Tongue (tissue), 2 donors: ENCODE data around the gene SYT13. TPM values are rescaled to one million over a fixed set of nuclear protein-coding genes. Genes with fewer than 3 reads are reported as not detected.

Source experiments
- DNase-seq: peaks from one replicate; pipeline ENCODE4 v3.0.0-alpha.2; 2015
- total RNA-seq: library from RNA; depleted of rRNA; stranded (reverse); fragments of >200 nt; gene quantifications from one replicate; pipeline ENCODE4 v1.2.3, GENCODE V29; 2014

The SYT13 gene
- total RNA-seq, 1 donor from 2014 or later: 1.5 TPM

DNA sequence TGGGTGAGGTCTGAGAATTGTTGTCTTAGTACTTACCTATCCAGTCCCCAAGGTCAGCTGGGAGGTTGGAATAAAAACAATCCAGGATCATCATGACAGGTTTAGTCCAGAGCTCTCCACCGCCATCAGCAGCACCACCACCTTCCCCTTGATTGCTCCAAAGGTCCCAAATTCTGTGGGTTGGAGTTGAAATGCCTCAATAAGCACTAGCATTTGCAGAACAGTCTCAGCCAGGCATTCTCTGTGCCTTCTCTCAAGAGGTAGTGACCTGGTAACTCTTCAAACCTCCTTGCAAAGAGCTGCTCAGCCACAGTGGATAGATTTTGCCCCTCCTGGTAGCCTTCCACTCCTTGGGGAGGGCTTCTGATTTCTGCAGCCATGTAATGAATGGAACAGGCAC is 70.1 kb downstream of the SYT13 start:
- DNase-seq: no peak

DNA sequence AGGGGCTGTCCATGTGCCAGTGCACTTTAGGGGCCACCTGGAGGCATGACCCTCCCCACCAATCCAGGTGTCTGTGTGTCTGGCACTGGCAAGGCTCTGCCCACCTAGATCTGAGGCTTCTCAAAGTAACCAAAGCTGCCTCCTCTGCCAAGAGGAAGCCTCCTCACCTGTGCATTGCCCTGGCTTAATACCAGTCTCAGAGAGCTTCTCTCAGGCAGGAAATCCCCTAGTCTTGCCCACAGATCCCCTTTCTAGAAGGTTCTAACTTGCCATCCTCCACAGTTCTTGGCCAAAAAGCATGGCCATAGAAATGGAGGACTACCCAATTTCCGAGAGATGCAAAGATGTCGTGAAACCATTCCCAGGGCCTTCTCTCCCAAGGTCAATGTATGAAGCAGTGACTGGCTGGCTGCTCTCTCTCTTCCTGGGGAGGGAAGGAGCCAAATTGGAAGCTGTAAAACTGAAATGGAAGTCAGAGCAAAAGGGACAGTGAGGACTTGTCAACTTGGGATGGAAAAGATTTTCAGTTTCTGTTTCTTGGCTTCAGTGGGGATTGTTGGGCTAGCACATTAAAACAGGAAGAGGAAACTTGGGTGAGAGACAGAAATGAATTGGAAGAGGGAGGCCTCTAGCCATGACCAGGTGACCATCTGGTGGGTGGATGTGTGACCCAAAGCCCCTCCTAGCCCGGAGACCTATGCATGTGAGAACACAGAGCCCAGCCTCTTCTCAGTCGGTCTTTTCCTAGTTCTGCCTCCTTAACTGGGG is 70.9 kb downstream of the SYT13 start:
- no peak for DNase-seq

DNA sequence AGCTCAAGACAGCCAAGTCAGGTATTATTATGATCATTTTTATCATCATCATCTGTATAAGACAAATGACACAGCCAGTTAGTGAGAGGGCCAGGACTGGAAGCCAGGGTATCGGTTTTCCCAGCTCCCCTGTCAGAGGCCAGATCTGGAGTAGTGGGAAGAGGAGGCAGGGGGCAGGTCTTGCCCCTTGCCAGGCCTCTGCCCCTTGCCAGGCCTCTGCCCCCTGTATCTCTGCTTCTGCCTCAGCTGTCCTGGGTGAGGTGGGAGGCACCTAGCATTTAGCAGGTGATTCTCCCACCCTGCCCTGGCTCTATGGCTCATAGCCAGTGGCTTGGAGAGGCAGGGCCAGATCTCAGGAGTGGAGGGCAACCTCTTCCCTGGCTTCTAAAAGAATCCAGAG is 72.4 kb downstream of the SYT13 start:
- no peak for DNase-seq

DNA sequence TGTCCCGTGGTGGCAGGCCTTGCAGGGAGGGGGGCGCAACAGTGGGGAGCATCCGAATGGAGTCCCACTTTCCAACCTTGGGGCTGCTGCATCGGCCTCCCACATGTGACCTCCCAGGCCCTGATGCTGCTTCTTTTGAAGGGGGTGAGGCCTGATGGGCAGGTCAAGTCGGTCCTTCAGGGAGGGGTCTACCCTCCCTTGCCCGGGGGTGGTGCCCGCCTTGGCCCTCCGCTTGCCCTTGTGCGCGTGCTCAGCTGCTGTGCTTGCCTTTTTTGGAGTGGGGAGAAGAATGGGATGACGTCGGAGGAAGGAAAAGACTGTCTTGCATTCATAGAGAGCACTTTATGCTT is 72.8 kb downstream of the SYT13 start:
- no peak for DNase-seq

DNA sequence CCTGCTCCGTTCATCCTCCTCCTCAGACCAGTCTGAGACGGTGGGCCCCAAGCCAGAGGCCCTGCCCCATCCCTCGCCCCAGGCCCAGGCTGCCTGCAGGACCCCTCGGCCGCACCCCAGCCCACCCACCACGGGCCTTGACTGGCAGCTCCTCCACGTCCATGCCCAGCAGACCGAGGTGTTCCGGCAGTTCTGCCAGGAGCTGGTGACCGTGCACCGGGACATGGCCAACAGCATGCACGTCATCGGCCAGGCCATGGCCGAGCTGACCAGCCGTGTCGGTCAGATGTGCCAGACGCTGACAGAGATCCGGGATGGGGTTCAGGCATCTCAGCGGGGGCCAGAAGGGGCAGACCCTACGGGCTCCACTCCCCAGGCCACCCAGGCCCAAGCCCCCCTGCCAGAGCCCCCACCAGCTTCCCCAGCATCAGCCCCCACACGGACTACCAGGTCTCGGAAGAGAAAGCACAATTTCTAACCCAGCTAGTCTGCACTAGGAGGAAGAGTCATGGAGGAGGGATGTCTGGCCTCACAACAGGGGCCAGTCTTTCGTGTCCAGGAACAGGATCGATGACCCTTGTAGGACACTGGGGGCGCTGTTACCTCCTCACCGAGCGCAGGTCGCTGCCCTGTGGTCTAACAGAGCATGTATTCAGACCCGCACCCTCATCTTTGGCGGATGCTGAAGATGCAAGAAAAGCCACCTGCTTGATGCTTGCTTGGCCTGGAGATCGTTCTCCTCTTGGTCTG is 73.4 kb downstream of the SYT13 start:
- DNase-seq: no peak

DNA sequence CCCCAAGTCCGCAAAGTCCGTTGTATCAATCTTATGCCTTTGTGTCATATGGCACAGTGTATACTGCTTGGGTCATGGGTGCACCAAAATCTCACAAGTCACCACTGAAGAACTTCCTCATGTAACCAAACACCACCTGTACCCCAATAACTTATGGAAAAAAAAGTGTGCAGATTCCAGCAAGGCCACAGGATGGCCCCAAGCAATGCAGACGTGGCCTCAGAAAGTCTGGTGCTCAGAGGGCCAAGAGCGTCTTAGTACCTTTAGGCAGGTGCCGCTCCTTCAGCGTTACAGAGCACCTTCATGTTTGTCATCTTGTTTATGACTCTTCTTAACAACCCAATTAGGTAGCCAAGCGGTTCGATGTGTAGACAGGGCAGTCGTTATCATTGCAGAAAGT is 74.4 kb downstream of the SYT13 start:
- no peak for DNase-seq

DNA sequence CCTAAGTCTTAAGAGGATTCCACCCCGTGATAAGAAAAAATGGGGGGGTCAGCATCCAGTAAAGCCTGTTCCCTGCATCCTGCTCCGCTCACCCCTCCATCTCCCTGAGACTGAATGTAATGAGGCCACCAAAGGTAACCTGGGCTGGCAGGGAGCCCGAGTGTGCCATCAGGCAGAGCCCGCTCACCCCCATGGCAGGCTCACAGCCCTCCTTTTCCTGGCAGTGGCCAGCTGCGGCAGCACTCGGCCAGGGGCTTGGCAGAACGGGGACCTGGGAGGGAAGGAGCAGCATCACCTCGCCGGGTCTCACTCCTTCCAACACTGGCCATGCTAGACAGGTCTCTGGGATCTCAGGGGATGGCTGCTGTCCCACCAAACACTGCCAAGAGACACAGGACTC is 75.3 kb downstream of the SYT13 start:
- no peak for DNase-seq

DNA sequence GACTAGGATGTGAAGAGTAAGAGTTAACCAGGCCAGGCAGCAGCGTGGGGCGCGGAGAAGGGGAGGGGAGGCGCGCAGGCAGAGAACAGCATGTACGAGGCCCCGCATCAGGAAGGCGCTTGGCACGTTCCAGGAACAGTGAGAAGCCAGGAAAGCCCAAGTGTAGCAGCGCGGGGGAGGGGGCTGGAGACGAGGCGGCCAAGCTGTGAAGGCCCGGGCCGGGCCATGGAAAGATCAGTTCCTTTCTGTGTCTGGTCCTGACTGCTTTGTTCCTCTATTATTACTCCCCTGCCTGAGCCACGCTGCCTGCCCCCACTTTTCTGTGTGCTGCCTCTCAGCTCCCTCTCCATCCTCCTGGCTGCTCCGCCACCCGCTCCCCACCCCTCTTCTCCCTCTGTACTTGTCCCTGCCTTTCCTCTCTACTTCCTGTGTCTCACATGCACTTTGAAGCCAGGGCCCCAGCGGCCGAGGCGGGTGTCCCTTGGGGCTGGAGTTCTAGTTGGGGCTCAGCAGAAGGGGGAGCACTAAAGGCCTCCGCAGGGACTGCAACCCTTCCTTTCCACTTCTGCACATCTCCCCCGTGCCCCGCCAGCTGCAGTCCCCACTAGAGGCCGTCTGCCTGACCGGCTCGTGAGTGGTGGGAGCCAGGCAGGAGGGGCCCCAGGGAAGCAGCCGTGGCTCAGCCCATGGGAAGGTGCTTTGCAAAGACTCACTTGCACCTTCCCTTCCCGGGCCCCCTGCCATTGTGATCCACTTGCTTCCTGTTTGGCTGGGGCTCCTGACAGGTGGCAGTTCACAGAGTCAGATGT is 76.0 kb downstream of the SYT13 start:
- peak; percentile 98 for DNase-seq

DNA sequence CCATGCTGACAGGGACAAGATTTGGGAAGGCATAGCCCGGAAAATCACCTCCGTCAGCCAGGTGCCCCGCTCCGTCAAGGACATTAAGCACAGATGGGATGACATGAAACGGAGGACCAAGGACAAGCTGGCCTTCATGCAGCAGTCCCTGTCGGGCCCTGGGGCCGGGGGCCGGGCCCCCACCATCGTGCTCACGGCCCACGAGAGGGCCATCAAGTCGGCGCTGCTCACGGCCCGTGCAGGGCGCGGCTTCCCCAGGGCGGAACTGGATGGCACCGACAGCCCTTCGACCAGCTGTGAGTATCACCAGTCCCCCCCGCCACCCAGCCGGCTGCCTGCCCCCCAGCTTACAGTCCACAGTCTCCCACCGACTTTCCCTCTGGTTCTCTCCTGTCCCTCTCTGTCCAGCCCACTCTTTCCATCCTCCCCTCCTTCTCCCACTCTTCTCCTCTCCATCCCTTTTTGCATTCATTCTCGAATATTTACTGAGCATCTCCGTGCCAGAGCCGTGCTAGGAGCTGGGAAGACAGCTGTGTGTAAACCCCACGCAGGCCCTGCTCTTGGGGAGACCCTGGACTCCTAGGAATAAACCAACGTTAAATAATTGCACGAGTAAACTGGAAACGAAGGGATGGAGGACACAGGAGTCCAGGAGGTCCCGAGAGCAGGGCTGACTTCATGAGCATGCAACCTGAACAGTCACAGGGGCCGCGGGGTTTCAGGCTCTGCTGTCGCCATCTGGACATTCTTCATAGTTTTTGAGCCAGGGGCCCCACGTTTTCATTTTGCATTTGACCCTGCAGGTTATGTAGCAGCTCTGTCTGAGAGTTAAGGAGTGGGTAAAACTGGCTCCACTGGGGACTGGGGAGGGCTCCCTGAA is 76.9 kb downstream of the SYT13 start:
- DNase-seq: no peak

DNA sequence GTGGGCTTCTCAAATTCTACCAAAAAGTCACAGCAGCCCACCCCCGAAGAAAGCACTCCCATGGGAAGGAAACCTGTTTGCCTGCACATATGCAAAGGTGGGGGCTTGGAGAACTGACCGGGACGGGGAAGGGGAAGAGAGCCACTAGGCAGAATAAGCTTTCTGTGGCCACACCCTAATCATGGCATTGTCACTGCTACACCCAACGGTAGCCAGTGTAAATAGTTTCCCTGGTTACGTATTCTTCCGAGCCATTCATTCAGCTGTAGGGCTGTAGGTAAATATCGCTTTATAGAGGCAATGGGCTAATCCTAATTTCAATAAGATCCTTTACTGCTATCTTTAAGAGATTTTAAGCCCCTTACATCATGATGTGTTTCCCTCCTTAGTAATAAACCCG is 78.0 kb downstream of the SYT13 start:
- peak; percentile 56 for DNase-seq

DNA sequence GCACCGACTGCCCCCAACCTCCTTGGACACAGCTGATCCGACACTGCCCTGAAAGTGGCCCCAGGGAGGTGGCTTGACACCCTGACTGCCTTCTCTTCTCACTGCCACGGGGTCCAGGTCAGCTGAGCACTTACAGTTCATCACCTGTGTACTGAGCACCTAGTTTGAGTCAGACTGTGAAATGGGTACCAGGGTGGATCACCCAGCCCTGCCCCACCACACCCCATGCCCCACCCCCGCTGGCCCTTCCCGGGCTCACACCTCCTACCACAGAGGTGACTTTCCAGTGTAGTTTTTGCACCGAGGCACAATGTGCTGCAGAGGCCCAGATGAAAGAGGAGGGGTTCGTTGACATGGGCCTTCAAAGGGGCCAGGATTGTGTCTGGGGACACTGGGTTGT is 80.2 kb downstream of the SYT13 start:
- DNase-seq: no peak

DNA sequence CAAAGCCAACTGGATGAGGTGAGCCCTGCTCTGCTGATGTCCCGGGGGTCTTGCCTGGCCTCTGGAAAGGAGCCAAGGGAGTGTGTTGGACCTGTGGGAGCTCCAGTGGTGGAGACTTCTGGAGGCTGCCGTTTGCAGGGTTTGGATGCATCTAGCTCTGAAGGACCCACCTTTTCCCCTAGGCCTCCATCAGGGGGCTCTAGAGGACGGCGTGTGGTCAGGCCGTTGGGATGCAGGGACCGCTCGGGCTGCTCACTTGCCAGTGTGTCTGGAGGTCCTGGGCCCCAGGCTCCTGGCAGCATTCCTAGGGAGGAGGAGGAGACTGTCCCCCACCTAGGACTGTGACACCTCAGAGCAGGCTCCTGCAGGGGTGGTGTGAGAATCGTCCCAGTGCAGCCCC is 81.4 kb downstream of the SYT13 start:
- DNase-seq: peak; percentile 40

DNA sequence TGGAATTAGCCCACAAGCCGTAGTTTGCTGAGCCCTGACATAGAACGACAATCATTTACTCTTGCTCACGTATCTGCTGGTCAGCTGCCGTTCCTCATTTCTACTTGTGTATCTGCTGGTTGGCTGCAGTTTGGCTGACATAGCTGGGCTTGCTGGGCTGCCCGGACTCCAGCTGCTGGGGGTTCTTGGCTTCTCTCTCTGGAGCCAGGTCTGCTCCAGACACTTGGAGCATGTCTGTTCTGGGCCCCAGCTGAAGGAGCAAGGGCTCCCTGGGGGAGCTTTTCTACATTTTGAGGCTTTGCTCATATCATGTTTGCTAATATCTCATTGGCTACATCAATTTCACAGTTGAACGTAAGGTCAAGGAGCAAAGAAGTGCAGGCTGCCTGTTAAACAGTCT is 92.4 kb downstream of the SYT13 start:
- DNase-seq: peak; percentile 81

Other genes starting within 250 kb of the SYT13 start
- 32.8 TPM for gene PRDM11, start 139.7 kb downstream of the SYT13 start, total RNA-seq